ENCODE results near the gene S100A7. TPM values are rescaled to one million over a fixed set of nuclear protein-coding genes. Genes with fewer than 3 reads are reported as not detected.

Gene S100A7
- total and polyA plus RNA-seq, 9 donors: 0.97 TPM; not detected in 8

DNA sequence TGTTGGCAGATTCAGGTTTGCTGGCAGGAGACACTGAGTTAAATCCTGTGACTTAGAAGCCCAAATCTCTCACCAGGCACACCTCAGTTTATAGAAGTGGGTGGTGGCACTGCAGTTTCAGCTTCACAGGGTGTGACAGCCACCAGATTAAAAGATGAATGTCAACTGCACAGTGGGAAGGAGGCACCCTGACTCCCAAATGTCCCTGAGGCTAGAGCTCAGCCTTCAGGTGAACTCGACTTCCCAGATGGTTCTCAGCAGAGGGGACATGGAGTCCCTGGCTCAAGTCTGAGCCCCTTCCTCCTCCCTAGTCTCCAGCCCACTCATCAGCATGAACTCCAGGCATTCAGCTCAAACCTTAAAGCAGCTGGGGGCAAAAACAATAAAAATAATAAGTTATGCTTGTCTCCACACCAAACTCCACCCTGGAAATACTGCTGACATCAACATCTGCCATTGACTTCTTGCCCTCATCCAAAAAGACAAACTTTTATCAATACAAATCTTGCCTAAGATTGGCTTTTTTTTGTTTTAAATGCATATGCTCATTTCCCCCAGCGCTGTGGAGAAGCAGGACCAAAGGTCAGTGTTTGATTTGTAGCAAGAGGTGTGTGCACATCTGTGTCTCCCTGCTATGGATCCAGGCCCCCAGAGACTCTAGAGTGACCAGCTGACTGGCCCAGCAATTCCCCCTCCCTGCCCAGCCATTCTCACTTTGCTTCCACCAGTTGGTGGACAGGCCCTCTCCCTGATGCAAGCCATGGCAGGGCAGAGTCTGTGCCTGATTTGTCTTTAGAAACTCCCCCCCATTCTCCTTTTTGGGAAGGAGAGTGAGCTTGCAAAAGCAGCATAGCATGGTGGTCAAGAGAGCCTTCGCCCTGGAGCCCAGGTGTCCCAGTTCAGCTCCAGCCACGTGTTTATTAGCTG lies 18.5 kb upstream of the S100A7 start:
- H3K4me3 ChIP-seq: no peak overlapping the region
- H3K4me1 ChIP-seq (ENCODE audit: insufficient read depth): peaks cover 1% of the 10 kb centered on the region
- H3K9me3 ChIP-seq: no peaks in the 10 kb centered on the region
- WGBS, 3 donors: 62 to 67% (median 65%) methylated on average over 4 of the region's 4 CpGs
- no peak for DNase-seq
- no peaks in the 10 kb centered on the region for H3K27me3 ChIP-seq
- no peak overlapping the region for H3K27ac ChIP-seq
- intact Hi-C loops (cut with DNase I): no loop called here
- TF ChIP-seq, protein P1, sequence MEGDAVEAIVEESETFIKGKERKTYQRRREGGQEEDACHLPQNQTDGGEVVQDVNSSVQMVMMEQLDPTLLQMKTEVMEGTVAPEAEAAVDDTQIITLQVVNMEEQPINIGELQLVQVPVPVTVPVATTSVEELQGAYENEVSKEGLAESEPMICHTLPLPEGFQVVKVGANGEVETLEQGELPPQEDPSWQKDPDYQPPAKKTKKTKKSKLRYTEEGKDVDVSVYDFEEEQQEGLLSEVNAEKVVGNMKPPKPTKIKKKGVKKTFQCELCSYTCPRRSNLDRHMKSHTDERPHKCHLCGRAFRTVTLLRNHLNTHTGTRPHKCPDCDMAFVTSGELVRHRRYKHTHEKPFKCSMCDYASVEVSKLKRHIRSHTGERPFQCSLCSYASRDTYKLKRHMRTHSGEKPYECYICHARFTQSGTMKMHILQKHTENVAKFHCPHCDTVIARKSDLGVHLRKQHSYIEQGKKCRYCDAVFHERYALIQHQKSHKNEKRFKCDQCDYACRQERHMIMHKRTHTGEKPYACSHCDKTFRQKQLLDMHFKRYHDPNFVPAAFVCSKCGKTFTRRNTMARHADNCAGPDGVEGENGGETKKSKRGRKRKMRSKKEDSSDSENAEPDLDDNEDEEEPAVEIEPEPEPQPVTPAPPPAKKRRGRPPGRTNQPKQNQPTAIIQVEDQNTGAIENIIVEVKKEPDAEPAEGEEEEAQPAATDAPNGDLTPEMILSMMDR (IDR thresholded peaks at IDR 0.05): no peak
- no peak for TF ChIP-seq EP300 (IDR thresholded peaks at IDR 0.05)
- no peak for TF ChIP-seq POLR2A (IDR thresholded peaks at IDR 0.05)
- H3K36me3 ChIP-seq: no peaks in the 10 kb centered on the region

DNA sequence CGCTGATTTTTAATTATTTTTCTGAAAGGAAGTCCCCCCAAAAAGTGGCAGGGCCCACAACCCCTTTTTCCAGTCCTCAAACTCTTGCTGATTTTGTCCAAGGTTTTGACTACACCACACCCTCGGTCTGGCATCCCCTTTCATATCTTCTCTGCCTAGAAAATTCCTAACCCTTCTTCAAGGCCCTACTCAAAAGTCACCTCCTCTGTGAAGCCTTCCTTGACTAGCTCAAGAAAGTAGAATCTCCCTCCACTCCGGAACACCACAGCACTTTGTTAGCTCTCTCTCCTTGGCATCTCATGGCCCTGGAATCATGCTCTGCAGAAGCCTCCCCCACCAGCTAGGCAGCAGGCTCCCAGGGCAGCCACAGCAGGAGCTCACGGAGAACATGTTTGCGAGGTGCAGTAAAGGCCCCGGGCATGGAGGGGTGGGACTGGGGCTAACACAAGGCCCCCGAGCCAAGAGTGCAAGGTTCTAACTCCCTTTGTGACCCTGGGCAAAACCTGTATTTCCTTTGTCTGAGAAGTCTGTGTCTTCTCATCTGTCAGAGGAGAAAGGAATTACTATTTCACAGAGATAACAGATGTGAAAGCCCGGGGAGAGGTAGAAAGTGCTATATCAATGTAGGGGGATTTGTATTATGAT lies 17.7 kb upstream of the S100A7 start:
- Histone ChIP-seq H3K36me3 (no peaks in the 10 kb centered on the region), H3K9me3 (no peaks in the 10 kb centered on the region), H3K4me3 (no peak overlapping the region), H3K27ac (no peak overlapping the region), H3K27me3 (no peaks in the 10 kb centered on the region), H3K4me1 (ENCODE audit: insufficient read depth) (peaks cover 1% of the 10 kb centered on the region)
- intact Hi-C loops (cut with DNase I): no loop called here
- 46 to 48% (median 48%) methylated on average over 8 of the region's 8 CpGs for WGBS, 3 donors
- DNase-seq: no peak
- TF ChIP-seq POLR2A (IDR thresholded peaks at IDR 0.05): no peak
- TF ChIP-seq EP300 (IDR thresholded peaks at IDR 0.05): no peak
- TF ChIP-seq, protein P1 (IDR thresholded peaks at IDR 0.05): no peak

DNA sequence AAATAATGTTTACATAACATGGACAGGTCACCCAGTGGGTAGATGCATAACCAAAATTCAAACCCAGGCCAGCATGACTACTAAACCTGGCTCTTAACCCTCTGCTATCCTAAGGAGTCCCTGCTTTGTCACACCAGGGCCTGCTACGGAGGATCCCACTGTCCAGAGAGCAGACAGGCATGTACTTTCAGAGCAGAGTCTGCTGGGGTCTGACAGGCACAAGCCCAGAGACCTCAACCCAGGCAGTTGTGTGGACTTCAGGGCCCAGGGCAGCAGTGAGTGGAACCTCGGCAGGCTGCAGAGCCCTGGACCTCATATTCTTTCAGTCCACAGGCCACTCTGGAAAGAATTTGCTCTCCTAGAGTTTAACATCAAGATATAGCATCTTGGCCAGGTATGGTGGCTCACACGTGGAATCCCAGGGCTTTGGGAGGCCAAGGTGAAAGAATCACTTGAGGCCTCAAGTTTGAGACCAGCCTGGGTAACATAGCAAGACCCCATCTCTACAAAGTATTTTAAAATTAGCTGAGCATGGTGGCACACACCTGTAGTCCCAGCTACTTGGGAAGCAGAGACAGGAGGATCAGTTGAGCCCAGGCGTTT lies 16.1 kb upstream of the S100A7 start:
- Histone ChIP-seq H3K4me3 (no peak overlapping the region), H3K4me1 (ENCODE audit: insufficient read depth) (peaks cover 1% of the 10 kb centered on the region), H3K36me3 (no peaks in the 10 kb centered on the region), H3K9me3 (no peaks in the 10 kb centered on the region), H3K27ac (no peak overlapping the region), H3K27me3 (no peaks in the 10 kb centered on the region)
- 86 to 94% (median 90%) methylated on average over 4 of the region's 4 CpGs for WGBS, 3 donors
- TF ChIP-seq, protein P1 (IDR thresholded peaks at IDR 0.05): no peak
- TF ChIP-seq POLR2A (IDR thresholded peaks at IDR 0.05) (no peak), EP300 (IDR thresholded peaks at IDR 0.05) (no peak)
- no peak for DNase-seq
- intact Hi-C loops (cut with DNase I): no loop called here

DNA sequence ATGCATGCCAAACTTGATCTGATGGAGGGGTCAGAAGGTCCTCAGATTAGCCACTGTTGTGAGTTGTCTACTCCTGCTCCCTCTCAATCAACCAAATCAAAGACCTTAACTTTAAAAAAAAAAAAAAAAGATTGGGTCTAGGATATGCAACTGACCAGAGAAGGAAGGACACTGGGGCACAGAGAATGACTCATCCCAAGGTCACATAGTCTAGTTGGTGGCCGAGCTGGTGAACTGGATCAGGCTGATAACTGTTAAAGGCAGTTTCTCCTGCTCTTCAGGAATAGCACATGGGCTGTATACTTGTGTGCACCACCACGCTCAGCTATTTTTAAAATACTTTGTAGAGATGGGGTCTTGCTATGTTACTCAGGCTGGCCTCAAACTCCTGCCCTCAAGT lies 14.8 kb upstream of the S100A7 start:
- DNase-seq: no peak
- intact Hi-C loops (cut with DNase I): no loop called here
- TF ChIP-seq EP300 (IDR thresholded peaks at IDR 0.05): no peak
- TF ChIP-seq POLR2A (IDR thresholded peaks at IDR 0.05): no peak
- TF ChIP-seq, protein P1 (IDR thresholded peaks at IDR 0.05): no peak
- no peaks in the 10 kb centered on the region for H3K36me3 ChIP-seq
- H3K4me3 ChIP-seq: no peak overlapping the region
- H3K27ac ChIP-seq: no peak overlapping the region
- 70 to 85% (median 78%) methylated on average over 2 of the region's 2 CpGs for WGBS, 3 donors
- H3K9me3 ChIP-seq: no peaks in the 10 kb centered on the region
- H3K4me1 ChIP-seq (ENCODE audit: insufficient read depth): no peaks in the 10 kb centered on the region
- H3K27me3 ChIP-seq: no peaks in the 10 kb centered on the region

Data from ovary (tissue), 9 donors.